NCI-H446 (cell line): ENCODE data around the gene SLC12A3.

Experiments
- DNase-seq, 2 experiments: peaks; one replicate each; lab custom pipeline; 2025; lab: John Stamatoyannopoulos, UW

Gene SLC12A3

DNA sequence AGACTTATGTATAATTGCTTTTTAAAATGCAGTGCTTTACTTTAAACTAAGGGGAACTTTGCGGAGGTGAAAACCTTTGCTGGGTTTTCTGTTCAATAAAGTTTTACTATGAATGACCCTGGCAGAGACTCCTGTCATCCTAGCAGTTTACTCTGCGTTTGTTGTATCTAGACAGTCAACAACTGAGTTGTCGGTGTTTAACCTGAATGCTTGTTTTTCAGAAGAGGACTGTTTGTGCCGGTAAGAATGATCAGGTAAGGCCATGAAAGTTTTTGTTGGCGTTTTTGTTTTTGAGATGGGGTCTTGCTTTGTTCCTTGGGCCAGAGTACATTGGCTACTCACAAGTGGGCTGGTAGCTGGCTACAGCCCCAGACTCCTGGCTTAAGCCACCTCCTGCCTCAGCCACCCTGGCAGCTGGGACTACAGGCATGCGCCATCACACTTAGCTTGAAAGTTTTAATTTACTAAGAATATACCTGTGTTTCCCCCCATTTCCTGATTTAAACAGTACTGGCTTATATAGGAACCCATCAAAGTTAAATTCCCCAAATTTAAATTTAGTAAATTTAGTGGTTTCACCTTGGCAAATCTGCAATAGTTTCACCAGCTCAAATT lies 78.9 kb downstream of the SLC12A3 start:
- DNase-seq, result no peak

DNA sequence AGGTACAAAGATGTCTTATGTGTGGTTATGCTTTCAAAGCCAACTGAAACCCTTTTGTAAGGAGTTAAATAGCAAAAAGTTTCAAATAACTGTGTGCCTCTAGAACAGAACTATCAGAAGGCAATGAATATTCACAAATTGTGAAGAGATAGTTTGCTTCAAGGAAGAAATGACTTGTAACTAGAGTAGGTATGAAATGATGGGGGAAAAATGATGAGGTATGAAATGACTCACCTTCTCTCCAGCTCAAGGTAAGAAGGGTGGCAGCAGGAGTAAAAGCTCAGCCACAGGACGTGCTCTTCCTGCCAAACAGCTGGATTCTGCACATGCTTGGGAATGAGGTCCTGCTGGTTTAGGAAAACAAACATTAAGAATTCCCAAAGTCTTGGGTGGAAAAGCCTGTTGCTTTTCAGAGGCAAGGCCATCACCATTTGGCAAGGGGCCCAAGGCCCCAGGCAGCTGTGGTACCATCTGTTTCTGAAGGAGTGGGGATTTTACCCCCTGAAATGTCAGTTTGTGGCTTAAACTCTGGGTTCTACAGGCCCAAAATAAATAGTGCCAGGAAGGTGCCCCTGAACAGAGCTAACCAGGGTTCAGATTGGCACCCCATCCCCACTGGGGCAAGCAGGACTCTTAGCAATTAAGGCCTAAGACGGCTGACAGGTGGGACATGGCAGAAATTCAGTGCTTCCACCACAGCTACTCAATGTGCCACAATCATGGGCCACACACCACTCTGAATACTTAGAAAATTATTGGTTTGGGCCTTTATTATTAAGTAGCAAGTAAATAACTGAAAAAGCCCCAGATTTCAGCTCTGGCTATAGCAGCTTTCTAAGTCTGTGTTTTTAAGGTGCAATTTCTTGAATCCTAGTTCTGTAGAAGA lies 80.2 kb downstream of the SLC12A3 start:
- DNase-seq, result no peak

DNA sequence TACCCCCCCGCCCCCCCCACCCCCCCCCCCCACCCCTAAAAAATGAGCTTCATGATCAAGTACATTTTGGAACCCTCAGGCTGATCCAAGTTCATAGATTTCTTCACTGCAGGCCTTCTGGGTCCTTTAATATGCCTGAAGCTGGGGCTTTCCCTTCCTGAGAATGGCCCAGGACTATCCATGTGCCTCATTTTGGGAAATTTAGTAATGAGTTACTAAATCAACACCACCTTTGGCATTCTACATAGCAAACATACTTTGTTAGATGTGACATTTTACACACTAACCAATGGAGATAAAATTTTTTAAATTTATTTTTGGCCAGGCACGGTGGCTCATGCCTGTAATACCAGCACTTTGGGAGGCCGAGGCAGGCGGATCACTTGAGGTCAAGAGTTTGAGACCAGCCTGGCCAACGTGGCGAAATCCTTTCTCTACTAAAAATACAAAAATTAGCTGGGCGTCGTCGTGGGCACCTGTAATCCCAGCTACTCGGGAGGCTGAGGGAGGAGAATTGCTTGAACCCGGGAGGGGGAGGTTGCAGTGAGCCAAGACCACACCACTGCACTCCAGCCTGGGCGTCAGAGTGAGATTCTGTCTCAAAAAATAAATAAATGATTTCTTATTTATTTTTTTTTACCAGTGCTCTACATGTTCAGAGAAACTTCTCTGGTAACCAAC lies 81.0 kb downstream of the SLC12A3 start:
- no peak for DNase-seq

DNA sequence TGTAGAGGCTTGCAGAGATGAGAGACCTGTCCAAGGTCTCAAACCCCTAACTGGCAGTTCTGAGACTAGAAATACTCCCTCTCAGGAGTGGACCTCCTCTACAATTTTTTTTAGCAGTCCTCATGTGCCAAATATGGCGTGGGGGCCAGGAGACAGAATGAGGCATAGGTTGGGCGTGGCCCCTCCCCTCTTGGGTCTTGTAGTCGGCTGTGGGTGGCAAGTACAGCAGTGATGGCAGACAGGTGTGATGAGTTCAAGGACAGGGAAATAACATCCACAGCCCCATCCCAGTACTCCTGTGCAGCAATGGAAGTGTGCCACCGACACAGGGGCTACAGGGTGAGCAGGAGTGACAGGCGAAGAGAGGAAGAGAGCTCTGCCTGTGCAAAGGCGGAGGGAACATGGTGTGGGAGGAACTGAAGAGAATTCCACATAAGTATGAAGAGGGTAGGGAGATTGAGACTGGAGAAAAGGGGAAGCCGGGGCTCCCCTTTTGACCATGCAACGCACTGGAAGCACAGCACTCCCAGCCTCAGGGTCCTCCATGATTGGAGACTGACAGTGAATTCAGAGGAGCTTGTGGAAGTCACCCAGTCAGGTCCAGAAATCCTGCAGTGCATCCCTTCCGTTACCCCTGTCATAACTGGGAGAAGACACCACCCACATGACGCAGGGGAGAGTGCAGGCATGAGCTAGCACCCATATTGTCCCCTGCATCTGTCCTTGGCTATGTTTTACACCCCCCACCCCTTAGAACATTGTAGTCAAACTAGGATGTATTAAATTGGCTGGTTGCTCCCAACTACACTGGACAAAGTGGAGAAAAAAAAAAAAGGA lies 82.0 kb downstream of the SLC12A3 start:
- DNase-seq, result no peak

DNA sequence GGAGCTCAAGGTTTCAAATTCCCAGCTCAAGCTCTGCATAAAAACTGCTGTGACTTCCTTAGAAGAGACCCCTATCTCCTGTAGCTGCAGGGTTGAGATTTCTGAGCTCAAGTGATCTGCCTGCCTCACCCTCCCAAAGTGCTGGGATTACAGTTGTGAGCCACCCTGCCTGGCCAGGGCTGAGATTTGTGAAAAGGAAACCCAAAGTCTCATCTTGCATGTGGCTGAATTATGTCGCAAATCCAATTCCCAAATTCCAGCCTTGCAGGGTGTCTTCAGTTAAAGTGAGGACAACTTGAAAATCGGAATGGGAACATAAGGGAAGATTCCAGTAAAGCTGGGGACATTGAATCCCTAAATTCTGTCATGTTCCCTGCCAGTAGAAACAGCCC lies 82.6 kb downstream of the SLC12A3 start:
- no peak for DNase-seq

DNA sequence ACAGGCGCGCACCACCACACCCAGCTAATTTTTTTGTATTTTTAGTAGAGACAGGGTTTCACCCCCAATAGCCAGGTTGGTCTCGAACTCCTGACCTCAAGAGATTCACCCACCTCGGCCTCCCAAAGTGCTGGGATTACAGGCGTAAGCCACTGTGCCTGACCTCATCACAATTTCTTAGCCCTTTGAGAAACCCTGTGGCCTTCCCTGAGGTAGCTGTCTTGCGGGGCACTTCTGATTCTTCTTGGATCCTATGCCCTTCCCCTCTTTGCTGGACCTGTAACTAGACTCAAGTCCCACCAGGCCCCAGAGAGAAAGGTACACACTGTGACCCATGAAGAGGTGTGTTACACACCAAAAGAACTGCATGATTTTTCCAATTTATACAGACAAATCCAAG lies 83.2 kb downstream of the SLC12A3 start:
- no peak for DNase-seq

DNA sequence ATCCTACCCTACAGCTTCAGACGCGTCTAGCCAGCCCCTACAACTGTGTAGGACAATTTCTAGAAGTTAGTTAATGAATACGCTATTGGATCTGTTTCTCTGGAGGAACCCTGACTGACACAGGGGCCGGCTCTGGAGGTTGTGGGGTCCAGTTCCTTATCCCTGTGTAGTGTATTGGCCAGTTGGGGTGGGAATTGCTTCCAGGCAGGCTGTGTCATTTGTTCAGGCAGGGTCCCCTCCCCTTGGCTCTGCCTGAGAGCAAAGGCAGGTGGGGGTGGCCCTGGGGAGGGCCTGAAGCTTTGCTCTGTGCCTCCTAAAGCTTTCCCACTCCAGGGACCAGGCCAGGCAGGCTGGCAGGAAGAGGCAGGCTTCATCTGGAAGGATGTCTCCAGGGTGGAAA lies 85.0 kb downstream of the SLC12A3 start:
- DNase-seq, result no peak

DNA sequence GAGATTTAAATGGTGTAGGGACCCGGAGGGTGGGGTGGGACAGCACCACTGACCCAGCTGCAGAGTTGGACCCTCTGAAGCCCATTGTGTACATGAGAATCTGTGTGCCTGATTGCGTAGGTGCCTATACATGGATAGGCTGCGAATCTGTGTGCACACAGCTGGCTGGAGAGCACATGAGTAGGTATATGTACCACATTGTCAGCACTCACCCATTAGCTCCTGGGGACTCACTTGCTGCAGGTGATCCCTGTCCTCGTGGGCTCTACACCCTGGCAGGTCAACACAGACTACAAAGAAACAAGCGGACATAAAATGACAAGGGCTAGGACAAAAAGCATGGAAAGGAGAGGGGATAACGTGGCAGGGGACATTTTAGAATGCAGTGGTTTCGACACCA lies 85.4 kb downstream of the SLC12A3 start:
- no peak for DNase-seq

DNA sequence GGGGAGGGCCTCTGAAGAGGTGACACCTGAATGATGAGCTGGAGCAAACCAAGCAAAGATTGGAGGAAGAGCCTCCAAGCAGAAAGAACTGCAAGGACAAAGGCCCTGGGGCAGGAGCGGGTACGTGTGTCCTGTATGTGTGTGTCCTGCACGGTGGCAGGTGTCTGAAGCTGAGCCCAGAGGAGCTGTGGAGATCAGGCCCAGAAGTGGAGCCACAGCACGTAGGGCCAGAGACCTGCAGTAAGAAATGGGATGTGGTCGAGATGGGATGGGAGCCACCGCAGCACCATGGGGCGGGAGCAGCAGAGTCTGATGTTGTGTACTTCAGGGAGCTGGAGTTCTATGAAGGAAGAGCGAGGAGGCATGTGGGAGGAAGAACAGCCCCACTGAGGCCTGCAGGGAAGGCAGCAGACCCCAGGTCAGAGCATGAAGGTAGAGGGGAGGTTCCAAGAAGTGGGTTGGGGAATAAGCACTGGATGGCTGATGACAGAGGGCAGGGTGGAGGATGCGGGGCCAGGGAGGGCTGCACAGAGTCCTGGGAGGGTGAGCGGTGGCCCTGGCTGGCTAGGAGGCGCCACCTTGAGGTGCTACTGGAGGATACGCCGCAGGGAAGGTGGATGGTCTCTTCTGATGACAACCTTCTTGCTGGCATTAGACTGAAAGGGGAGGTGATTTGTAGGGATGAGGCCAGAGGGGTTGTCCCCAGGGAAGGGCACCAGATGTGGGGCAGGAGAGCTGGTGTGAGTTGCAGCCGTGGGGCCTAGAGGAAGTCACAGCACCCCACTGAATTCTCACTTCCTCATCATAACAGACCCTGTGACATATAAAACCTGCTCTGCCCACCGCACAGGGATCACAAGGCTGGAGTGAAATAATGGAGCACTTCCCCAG lies 86.1 kb downstream of the SLC12A3 start:
- DNase-seq, result no peak

DNA sequence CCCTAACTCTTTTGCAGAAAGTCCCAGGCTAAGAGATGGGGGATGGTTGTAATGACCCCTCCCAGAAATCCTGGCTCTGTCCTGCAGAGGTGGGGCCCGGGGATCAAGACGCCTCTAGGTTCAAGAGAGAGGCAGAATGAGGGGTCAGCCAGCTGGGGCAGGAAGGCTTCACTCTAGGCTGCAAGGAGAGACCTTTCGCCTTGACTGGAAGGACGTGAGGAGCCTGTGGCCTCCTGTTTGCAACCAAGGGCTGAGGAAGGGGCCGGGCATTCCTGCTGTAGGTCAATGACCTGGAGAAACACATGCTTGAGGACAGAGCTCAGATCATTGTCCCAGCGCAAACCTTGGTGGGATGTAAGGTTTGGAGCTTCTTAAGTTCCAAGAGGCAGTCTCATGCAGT lies 88.0 kb downstream of the SLC12A3 start:
- no peak for DNase-seq

DNA sequence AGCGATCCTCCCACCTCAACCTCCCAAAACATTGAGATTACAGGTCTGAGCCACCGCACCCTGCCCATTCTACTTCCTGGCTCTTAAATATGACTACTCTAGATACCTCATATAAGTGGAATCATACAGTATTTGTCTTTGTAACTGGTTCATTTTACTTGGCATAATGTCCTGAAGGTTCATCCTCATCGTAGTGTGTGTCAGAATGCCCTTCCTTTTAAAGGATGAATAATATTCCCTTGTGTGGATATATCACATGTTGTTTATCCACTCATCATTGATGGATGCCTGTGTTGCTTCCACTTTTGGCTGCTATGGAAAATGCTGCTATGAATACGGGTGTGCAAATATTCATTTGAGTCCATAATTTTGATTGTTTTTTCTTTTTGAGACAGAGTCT lies 91.1 kb downstream of the SLC12A3 start:
- DNase-seq, result no peak

DNA sequence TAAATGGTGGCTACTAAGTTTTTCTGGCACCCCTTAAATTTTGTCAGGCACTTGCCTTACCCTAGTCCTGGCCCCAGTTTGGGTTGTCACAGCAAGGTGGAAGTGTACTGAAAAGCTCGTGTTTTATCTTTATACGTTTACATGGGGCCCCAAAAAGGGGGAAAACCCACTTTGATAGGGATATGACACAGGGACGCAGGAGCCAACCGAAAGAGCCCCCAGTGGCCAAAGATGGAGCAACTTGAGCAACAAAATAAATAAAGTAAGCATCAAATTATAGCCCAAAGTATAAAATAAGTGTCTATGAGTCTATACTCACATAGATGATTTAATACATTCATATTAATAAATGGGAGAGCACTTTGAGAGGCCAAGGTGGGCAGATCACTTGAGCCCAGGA lies 91.7 kb downstream of the SLC12A3 start:
- no peak for DNase-seq

DNA sequence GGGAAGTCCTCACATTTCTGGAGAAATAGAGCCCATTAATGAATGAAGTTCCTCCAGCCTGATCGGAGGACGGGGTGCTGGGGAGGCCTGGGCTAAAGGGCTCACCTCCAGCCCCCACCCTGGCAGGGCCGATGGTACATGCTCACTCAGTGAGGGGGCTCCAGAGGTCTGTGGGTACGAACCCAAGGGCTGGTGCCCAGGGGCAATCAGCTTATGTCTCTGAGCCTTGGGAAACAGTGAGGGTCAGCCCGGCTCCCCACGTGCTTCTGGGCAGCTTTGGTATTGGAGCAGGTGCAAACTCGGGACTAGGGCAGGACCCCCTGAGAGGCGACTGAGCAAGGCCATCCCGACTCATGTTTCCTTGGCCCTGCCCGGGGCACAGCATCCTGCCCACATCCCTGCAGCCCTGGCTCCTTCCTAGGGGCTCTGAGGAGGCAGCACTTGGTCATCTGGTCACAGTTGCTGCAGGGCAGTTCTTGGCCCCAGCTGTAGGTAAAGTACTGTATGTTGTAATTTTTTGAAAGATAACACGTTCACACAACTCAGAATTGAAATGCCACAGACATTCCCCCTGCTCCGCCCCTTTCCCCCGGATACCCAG lies 95.8 kb downstream of the SLC12A3 start:
- no peak for DNase-seq

DNA sequence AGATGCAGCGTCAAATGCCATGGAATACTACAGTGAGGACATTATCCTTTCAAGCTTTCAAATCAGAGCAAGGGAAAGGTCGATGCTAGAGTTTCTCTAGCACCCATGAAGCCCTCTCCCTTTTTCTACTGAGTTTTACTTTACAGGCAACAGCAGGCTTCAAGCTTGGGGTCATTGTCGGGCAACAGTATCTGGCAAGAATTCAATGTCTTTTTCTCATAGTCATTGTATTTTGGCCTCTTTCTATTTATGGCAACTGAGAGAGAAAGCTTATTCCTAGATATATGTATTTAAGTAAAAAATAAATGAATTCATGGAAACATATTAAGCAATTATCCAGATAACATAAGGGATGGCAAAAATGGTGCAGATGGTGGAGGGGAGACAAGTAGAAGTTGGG lies 96.4 kb downstream of the SLC12A3 start:
- DNase-seq, result no peak

DNA sequence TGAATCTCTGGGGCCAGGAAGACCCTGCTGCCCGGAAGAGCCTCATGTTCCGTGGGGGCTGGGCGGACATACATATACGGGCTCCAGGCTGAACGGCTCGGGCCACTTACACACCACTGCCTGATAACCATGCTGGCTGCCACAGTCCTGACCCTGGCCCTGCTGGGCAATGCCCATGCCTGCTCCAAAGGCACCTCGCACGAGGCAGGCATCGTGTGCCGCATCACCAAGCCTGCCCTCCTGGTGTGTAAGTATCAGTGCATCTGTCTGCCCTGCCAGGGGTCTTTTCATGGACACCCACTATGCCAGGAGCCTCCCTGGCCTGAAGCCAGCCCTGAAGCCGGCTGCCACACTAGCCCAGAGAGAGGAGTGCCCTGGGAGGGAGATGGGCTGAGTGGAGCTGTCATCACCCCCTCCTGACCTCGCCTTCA lies 96.9 kb downstream of the SLC12A3 start, which contains the start of gene CETP:
Gene CETP, plus strand, starts transcription at position 100 of the 431 bp plus-strand sequence. Its CDS starts 30 bp downstream, at position 130.
- no peak for DNase-seq

DNA sequence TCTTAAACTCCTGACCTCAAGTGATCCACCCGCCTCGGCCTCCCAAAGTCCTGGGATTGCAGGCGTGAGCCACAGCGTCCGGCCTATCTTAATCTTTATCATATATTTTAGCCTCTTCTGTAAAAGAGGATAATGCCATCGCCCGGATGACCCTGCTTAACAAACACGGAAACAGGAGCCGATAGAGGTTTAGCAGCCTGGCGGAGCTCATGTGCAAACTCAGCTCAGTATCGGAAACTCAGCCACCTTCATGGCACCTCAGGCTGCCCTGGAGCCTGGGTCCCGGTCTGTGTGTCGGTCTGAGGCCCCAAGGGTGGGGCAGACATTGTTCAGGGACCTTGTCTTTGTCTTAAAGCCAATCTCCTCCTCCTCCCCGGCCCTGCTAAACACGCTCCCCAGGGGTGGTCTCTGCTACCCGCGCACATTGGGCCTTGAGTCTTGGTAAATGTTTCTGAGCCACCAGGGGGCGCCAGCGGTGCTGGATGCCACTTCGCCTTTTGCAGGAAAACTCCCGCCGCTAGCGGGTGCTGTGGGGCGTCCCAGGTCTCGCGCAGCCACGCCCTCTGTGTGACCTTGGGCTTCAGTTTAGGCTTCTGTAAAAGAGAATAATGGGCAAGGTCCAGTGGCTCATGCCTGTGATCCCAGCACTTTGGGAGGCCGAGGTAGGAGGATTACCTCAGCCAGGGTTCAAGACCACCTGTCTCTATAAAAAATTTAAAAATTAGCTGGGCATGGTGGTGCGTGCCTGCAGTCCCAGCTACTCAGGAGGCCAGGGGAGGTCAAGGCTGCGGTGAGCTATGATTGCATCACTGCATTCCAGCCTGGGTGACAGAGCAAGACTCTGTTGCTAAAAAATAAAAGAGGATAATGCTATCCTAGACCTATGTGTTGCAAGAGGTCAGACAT lies 99.5 kb downstream of the SLC12A3 start:
- DNase-seq, result peak in 1 of 2 experiments; percentile 17
